ENCODE results near the gene PLXDC1. TPM values are rescaled to one million over a fixed set of nuclear protein-coding genes. Genes with fewer than 3 reads are reported as not detected.

Gene PLXDC1
- total RNA-seq, 4 donors from 2014 or later, result 1.8 to 13.4 (median 6.4) TPM

- no peaks in the 10 kb centered on the region for H3K36me3 ChIP-seq
- DNase-seq, result no peak
- intact Hi-C loops (cut with DNase I), result no loop called here
- no peak overlapping the region for H3K27ac ChIP-seq
- H3K4me1 ChIP-seq, result peaks cover 3 to 17% of the 10 kb centered on the region in 2 donors
- 93 to 98% methylated on average over 3 of the region's 3 CpGs for WGBS, 2 donors
- H3K27me3 ChIP-seq, result no peaks in the 10 kb centered on the region
- no peak overlapping the region for H3K4me3 ChIP-seq (replicated peaks in 1 of 3)
- H3K9me3 ChIP-seq, result no peaks in the 10 kb centered on the region
- TF ChIP-seq CTCF (IDR thresholded peaks at IDR 0.05) (no peak), POLR2A (IDR thresholded peaks at IDR 0.05) (no peak)
Measured at GRCh38 chr17:39146273-39146672, 5.2 kb downstream of the PLXDC1 start.

GRCh38 chr17:39145143-39145542, 6.3 kb downstream of the PLXDC1 start:
- WGBS, 2 donors, result 79 to 91% methylated on average over 3 of the region's 3 CpGs
- peak overlapping the region in 1 of 3 donors; percentile 3 for H3K27ac ChIP-seq
- no peak for DNase-seq

GRCh38 chr17:39144416-39144840, 7.0 kb downstream of the PLXDC1 start:
- peak; percentile 89 to 93 for DNase-seq
- TF ChIP-seq CTCF (IDR thresholded peaks at IDR 0.05) (no peak), POLR2A (IDR thresholded peaks at IDR 0.05) (no peak)
- H3K9me3 ChIP-seq, result no peaks in the 10 kb centered on the region
- H3K27me3 ChIP-seq, result no peaks in the 10 kb centered on the region
- H3K4me3 ChIP-seq (replicated peaks in 1 of 3), result no peak overlapping the region
- peak overlapping the region in 2 of 3 donors; percentile 11 to 51 for H3K27ac ChIP-seq
- peaks cover 3 to 12% of the 10 kb centered on the region in 2 donors for H3K4me1 ChIP-seq
- H3K36me3 ChIP-seq, result no peaks in the 10 kb centered on the region
- WGBS, 2 donors, result 18 to 24% methylated on average over 9 of the region's 9 CpGs
- intact Hi-C loops (cut with DNase I), result no loop called here

More at GRCh38 chr17:39145143-39145542, 6.3 kb downstream of the PLXDC1 start:
- Histone ChIP-seq H3K27me3 (no peaks in the 10 kb centered on the region), H3K4me3 (replicated peaks in 1 of 3) (no peak overlapping the region), H3K4me1 (peaks cover 3 to 12% of the 10 kb centered on the region in 2 donors), H3K36me3 (no peaks in the 10 kb centered on the region), H3K9me3 (no peaks in the 10 kb centered on the region)
- no peak for TF ChIP-seq CTCF (IDR thresholded peaks at IDR 0.05)
- TF ChIP-seq POLR2A (IDR thresholded peaks at IDR 0.05), result no peak
- intact Hi-C loops (cut with DNase I), result no loop called here

- intact Hi-C loops (cut with DNase I), result no loop called here
- H3K36me3 ChIP-seq, result no peaks in the 10 kb centered on the region
- no peak overlapping the region for H3K4me3 ChIP-seq (replicated peaks in 1 of 3)
- DNase-seq, result no peak
- TF ChIP-seq CTCF (IDR thresholded peaks at IDR 0.05) (no peak), POLR2A (IDR thresholded peaks at IDR 0.05) (no peak)
- peak overlapping the region in 2 of 3 donors; percentile 11 to 51 for H3K27ac ChIP-seq
- peaks cover 3 to 12% of the 10 kb centered on the region in 2 donors for H3K4me1 ChIP-seq
- WGBS, 2 donors, result 76 to 82% methylated on average over 3 to 7 of the region's 7 CpGs
- H3K9me3 ChIP-seq, result no peaks in the 10 kb centered on the region
- H3K27me3 ChIP-seq, result no peaks in the 10 kb centered on the region
Measured at GRCh38 chr17:39143552-39144093, 7.8 kb downstream of the PLXDC1 start.

GRCh38 chr17:39141915-39142664, 9.3 kb downstream of the PLXDC1 start:
- no peak overlapping the region for H3K4me3 ChIP-seq (replicated peaks in 1 of 3)
- DNase-seq, result no peak
- 90 to 91% methylated on average over 11 of the region's 11 CpGs for WGBS, 2 donors
- peaks cover 3 to 12% of the 10 kb centered on the region in 2 donors for H3K4me1 ChIP-seq
- TF ChIP-seq CTCF (IDR thresholded peaks at IDR 0.05), result no peak
- TF ChIP-seq POLR2A (IDR thresholded peaks at IDR 0.05), result no peak
- intact Hi-C loops (cut with DNase I), result no loop called here
- H3K27me3 ChIP-seq, result no peaks in the 10 kb centered on the region
- H3K9me3 ChIP-seq, result no peaks in the 10 kb centered on the region
- no peak overlapping the region for H3K27ac ChIP-seq
- no peaks in the 10 kb centered on the region for H3K36me3 ChIP-seq
